ENCODE data around the gene EIF4E1B.
A peak's percentile ranks its signal among the peaks of the same experiment; 100 is the strongest.

Gene EIF4E1B

GRCh38 chr5:176612855-176613254 is 17.6 kb upstream of the EIF4E1B start:
- FAIRE-seq: no peak
- TF ChIP-seq POLR2AphosphoS5 (IDR thresholded peaks at IDR 0.05; ENCODE audit: low read depth, low read length) (no peak), POLR2A (IDR thresholded peaks at IDR 0.05; ENCODE audit: low read depth, low read length) (no peak), PAX5 (IDR thresholded peaks at IDR 0.05; ENCODE audit: insufficient read depth, low read length, severe bottlenecking) (no peak), TAF1 (IDR thresholded peaks at IDR 0.05; ENCODE audit: low read depth, low read length) (no peak)
- DNase-seq (ENCODE audit: insufficient read length, low spot score): no peak

GRCh38 chr5:176614805-176615478 is 15.5 kb upstream of the EIF4E1B start:
- DNase-seq (ENCODE audit: insufficient read length, low spot score) (no peak), FAIRE-seq (no peak)
- TF ChIP-seq PAX5 (IDR thresholded peaks at IDR 0.05; ENCODE audit: insufficient read depth, low read length, severe bottlenecking) (no peak), POU2F2 (IDR thresholded peaks at IDR 0.05; ENCODE audit: low read depth, low read length) (no peak), TAF1 (IDR thresholded peaks at IDR 0.05; ENCODE audit: low read depth, low read length) (no peak), SPI1 (IDR thresholded peaks at IDR 0.05; ENCODE audit: low read depth, low read length) (no peak), POLR2A (IDR thresholded peaks at IDR 0.05; ENCODE audit: low read depth, low read length) (no peak), POLR2AphosphoS5 (IDR thresholded peaks at IDR 0.05; ENCODE audit: low read depth, low read length) (no peak)

GRCh38 chr5:176616511-176616910 is 14.0 kb upstream of the EIF4E1B start:
- TF ChIP-seq POLR2AphosphoS5 (IDR thresholded peaks at IDR 0.05; ENCODE audit: low read depth, low read length) (no peak), TAF1 (IDR thresholded peaks at IDR 0.05; ENCODE audit: low read depth, low read length) (no peak), POLR2A (IDR thresholded peaks at IDR 0.05; ENCODE audit: low read depth, low read length) (no peak), SPI1 (IDR thresholded peaks at IDR 0.05; ENCODE audit: low read depth, low read length) (no peak), PAX5 (IDR thresholded peaks at IDR 0.05; ENCODE audit: insufficient read depth, low read length, severe bottlenecking) (no peak), POU2F2 (IDR thresholded peaks at IDR 0.05; ENCODE audit: low read depth, low read length) (no peak)
- FAIRE-seq (no peak), DNase-seq (ENCODE audit: insufficient read length, low spot score) (no peak)

GRCh38 chr5:176618783-176619182 is 11.7 kb upstream of the EIF4E1B start:
- no peak for FAIRE-seq
- no peak for TF ChIP-seq POLR2AphosphoS5 (IDR thresholded peaks at IDR 0.05; ENCODE audit: low read depth, low read length)
- no peak for TF ChIP-seq PAX5 (IDR thresholded peaks at IDR 0.05; ENCODE audit: insufficient read depth, low read length, severe bottlenecking)

GRCh38 chr5:176619203-176619568 is 11.3 kb upstream of the EIF4E1B start:
- TF ChIP-seq POU2F2 (IDR thresholded peaks at IDR 0.05; ENCODE audit: low read depth, low read length) (no peak), POLR2A (IDR thresholded peaks at IDR 0.05; ENCODE audit: low read depth, low read length) (no peak), TAF1 (IDR thresholded peaks at IDR 0.05; ENCODE audit: low read depth, low read length) (no peak), POLR2AphosphoS5 (IDR thresholded peaks at IDR 0.05; ENCODE audit: low read depth, low read length) (no peak), PAX5 (IDR thresholded peaks at IDR 0.05; ENCODE audit: insufficient read depth, low read length, severe bottlenecking) (no peak), SPI1 (IDR thresholded peaks at IDR 0.05; ENCODE audit: low read depth, low read length) (no peak)
- FAIRE-seq: no peak

More at GRCh38 chr5:176618783-176619182, 11.7 kb upstream of the EIF4E1B start:
- no peak for DNase-seq (ENCODE audit: insufficient read length, low spot score)

GRCh38 chr5:176619569-176620332 is 10.7 kb upstream of the EIF4E1B start:
- FAIRE-seq: no peak
- TF ChIP-seq POLR2A (IDR thresholded peaks at IDR 0.05; ENCODE audit: low read depth, low read length) (no peak), POLR2AphosphoS5 (IDR thresholded peaks at IDR 0.05; ENCODE audit: low read depth, low read length) (no peak), PAX5 (IDR thresholded peaks at IDR 0.05; ENCODE audit: insufficient read depth, low read length, severe bottlenecking) (no peak), POU2F2 (IDR thresholded peaks at IDR 0.05; ENCODE audit: low read depth, low read length) (no peak), SPI1 (IDR thresholded peaks at IDR 0.05; ENCODE audit: low read depth, low read length) (no peak), TAF1 (IDR thresholded peaks at IDR 0.05; ENCODE audit: low read depth, low read length) (no peak)
- DNase-seq (ENCODE audit: insufficient read length, low spot score): no peak

More at GRCh38 chr5:176619203-176619568, 11.3 kb upstream of the EIF4E1B start:
- peak; percentile 68 for DNase-seq (ENCODE audit: insufficient read length, low spot score)

- TF ChIP-seq SPI1 (IDR thresholded peaks at IDR 0.05; ENCODE audit: low read depth, low read length) (no peak), POU2F2 (IDR thresholded peaks at IDR 0.05; ENCODE audit: low read depth, low read length) (no peak), POLR2A (IDR thresholded peaks at IDR 0.05; ENCODE audit: low read depth, low read length) (no peak), TAF1 (IDR thresholded peaks at IDR 0.05; ENCODE audit: low read depth, low read length) (no peak), PAX5 (IDR thresholded peaks at IDR 0.05; ENCODE audit: insufficient read depth, low read length, severe bottlenecking) (no peak), POLR2AphosphoS5 (IDR thresholded peaks at IDR 0.05; ENCODE audit: low read depth, low read length) (no peak)
- FAIRE-seq: no peak
- DNase-seq (ENCODE audit: insufficient read length, low spot score): no peak
Measured at GRCh38 chr5:176620333-176620981, 10.0 kb upstream of the EIF4E1B start.

GRCh38 chr5:176621661-176622079 is 8.8 kb upstream of the EIF4E1B start:
- FAIRE-seq: no peak
- no peak for TF ChIP-seq SPI1 (IDR thresholded peaks at IDR 0.05; ENCODE audit: low read depth, low read length)
- no peak for TF ChIP-seq TAF1 (IDR thresholded peaks at IDR 0.05; ENCODE audit: low read depth, low read length)
- no peak for TF ChIP-seq POU2F2 (IDR thresholded peaks at IDR 0.05; ENCODE audit: low read depth, low read length)
- TF ChIP-seq POLR2A (IDR thresholded peaks at IDR 0.05; ENCODE audit: low read depth, low read length): no peak
- no peak for TF ChIP-seq POLR2AphosphoS5 (IDR thresholded peaks at IDR 0.05; ENCODE audit: low read depth, low read length)
- TF ChIP-seq PAX5 (IDR thresholded peaks at IDR 0.05; ENCODE audit: insufficient read depth, low read length, severe bottlenecking): no peak

GRCh38 chr5:176624142-176624541 is 6.3 kb upstream of the EIF4E1B start:
- no peak for DNase-seq (ENCODE audit: insufficient read length, low spot score)
- no peak for FAIRE-seq
- TF ChIP-seq SPI1 (IDR thresholded peaks at IDR 0.05; ENCODE audit: low read depth, low read length) (no peak), POLR2AphosphoS5 (IDR thresholded peaks at IDR 0.05; ENCODE audit: low read depth, low read length) (no peak), POU2F2 (IDR thresholded peaks at IDR 0.05; ENCODE audit: low read depth, low read length) (no peak), TAF1 (IDR thresholded peaks at IDR 0.05; ENCODE audit: low read depth, low read length) (no peak), POLR2A (IDR thresholded peaks at IDR 0.05; ENCODE audit: low read depth, low read length) (no peak), PAX5 (IDR thresholded peaks at IDR 0.05; ENCODE audit: insufficient read depth, low read length, severe bottlenecking) (no peak)

More at GRCh38 chr5:176621661-176622079, 8.8 kb upstream of the EIF4E1B start:
- no peak for DNase-seq (ENCODE audit: insufficient read length, low spot score)
